ENCODE data around the gene TMEM156.

DNA sequence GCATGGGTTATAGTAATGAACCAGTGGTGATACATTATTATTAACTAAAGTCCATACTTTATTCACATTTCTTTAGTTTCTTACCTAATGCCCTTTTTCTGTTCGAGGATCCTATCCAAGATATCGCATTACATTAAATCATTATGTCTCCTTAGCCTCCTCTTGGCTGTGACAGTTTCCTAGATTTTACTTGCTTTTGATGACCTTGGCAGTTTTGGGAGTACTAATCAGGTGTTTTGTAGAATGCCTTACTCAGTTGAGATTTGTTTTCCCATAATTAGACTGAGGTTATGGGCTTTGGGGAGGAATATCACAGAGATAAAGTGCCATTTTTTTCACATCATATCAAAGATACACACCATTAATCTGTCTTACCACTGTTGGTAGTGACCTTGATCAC is 34.8 kb upstream of the TMEM156 start:
- TF ChIP-seq, protein P1, sequence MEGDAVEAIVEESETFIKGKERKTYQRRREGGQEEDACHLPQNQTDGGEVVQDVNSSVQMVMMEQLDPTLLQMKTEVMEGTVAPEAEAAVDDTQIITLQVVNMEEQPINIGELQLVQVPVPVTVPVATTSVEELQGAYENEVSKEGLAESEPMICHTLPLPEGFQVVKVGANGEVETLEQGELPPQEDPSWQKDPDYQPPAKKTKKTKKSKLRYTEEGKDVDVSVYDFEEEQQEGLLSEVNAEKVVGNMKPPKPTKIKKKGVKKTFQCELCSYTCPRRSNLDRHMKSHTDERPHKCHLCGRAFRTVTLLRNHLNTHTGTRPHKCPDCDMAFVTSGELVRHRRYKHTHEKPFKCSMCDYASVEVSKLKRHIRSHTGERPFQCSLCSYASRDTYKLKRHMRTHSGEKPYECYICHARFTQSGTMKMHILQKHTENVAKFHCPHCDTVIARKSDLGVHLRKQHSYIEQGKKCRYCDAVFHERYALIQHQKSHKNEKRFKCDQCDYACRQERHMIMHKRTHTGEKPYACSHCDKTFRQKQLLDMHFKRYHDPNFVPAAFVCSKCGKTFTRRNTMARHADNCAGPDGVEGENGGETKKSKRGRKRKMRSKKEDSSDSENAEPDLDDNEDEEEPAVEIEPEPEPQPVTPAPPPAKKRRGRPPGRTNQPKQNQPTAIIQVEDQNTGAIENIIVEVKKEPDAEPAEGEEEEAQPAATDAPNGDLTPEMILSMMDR (IDR thresholded peaks at IDR 0.05) = no peak
- TF ChIP-seq ZFX (IDR thresholded peaks at IDR 0.05; ENCODE audit: borderline replicate concordance) = no peak
